Measurements from ENCODE around the gene DNER.
"Not testable (repeated sequence)": the region's sequence is repeated elsewhere in the genome, so short reads cannot be mapped to it uniquely, and the experiment has no call there.

DNER gene

GRCh38 chr2:229376866-229377265, 337.5 kb downstream of the DNER start:
- no peak for DNase-seq

- DNase-seq = no peak
These were observed 339.1 kb downstream of the DNER start for GRCh38 chr2:229375251-229375650.

- not testable (repeated sequence) for DNase-seq
These were observed 341.0 kb downstream of the DNER start for GRCh38 chr2:229373311-229373710.

GRCh38 chr2:229372207-229372606, 342.1 kb downstream of the DNER start:
- DNase-seq = no peak

- DNase-seq = no peak
These were observed 343.3 kb downstream of the DNER start for GRCh38 chr2:229371086-229371485.

- no peak for DNase-seq
These were observed 343.8 kb downstream of the DNER start for GRCh38 chr2:229370509-229370908.

GRCh38 chr2:229363185-229363814, 351.1 kb downstream of the DNER start:
- DNase-seq = no peak

GRCh38 chr2:229350883-229351282, 363.5 kb downstream of the DNER start:
- DNase-seq = no peak

GRCh38 chr2:229350117-229350805, 364.1 kb downstream of the DNER start:
- DNase-seq = no peak

- DNase-seq = no peak
These were observed 366.2 kb downstream of the DNER start for GRCh38 chr2:229348128-229348527.

GRCh38 chr2:229346816-229347540, 367.4 kb downstream of the DNER start:
- no peak for DNase-seq

GRCh38 chr2:229344955-229345354, 369.4 kb downstream of the DNER start:
- no peak for DNase-seq

- no peak for DNase-seq
These were observed 370.2 kb downstream of the DNER start for GRCh38 chr2:229344151-229344551.

- no peak for DNase-seq
These were observed 370.7 kb downstream of the DNER start for GRCh38 chr2:229343661-229344060.

- DNase-seq = no peak
These were observed 372.0 kb downstream of the DNER start for GRCh38 chr2:229342376-229342775.

GRCh38 chr2:229340086-229340760, 374.1 kb downstream of the DNER start:
- DNase-seq = no peak

- DNase-seq = no peak
These were observed 374.7 kb downstream of the DNER start for GRCh38 chr2:229339618-229340017.

GRCh38 chr2:229339171-229339570, 375.2 kb downstream of the DNER start:
- DNase-seq = not testable (repeated sequence)

GRCh38 chr2:229335877-229336346, 378.4 kb downstream of the DNER start:
- no peak for DNase-seq

GRCh38 chr2:229335330-229335729, 379.0 kb downstream of the DNER start:
- no peak for DNase-seq

GRCh38 chr2:229330952-229331351, 383.4 kb downstream of the DNER start:
- DNase-seq = no peak

GRCh38 chr2:229319558-229319957, 394.8 kb downstream of the DNER start:
- no peak for DNase-seq

GRCh38 chr2:229314117-229314516, 400.2 kb downstream of the DNER start:
- no peak for DNase-seq
